Lower lobe of right lung (tissue), 2 donors: ENCODE measurements around the gene IREB2. TPM values are rescaled to one million over a fixed set of nuclear protein-coding genes. Genes with fewer than 3 reads are reported as not detected.

Experiments
- ATAC-seq, 2 donors: fragments of 200-7000 bp; cut with Tn5 transposase; one replicate each; pipeline ENCODE4 v1.9.1; 2020 to 2022; ENCODE audit warnings: mild to moderate bottlenecking in 2 of 2, moderate library complexity in 2 of 2
- DNase-seq: peaks from one replicate; pipeline ENCODE4 v3.0.0-alpha.2; 2020
- H3K27ac ChIP-seq: fragments of 200-600 bp; one replicate; pipeline ENCODE4 v1.8.0; 2022
- H3K27me3 ChIP-seq: fragments of 200-600 bp; one replicate; pipeline ENCODE4 v1.8.0; 2022; ENCODE audit warnings: low read depth
- H3K36me3 ChIP-seq: fragments of 200-600 bp; one replicate; pipeline ENCODE4 v1.8.0; 2022; ENCODE audit warnings: mild to moderate bottlenecking
- H3K4me1 ChIP-seq: fragments of 200-600 bp; one replicate; pipeline ENCODE4 v1.8.0; 2022
- H3K4me3 ChIP-seq: fragments of 200-600 bp; one replicate; pipeline ENCODE4 v1.8.0; 2022; ENCODE audit warnings: mild to moderate bottlenecking
- H3K9me3 ChIP-seq: fragments of 200-600 bp; one replicate; pipeline ENCODE4 v1.8.0; 2022
- intact Hi-C: fragments of 100-400 bp; cut with DNase I; formaldehyde crosslinking; loops from one replicate; pipeline ENCODE4 v1.11.0; 2022
- long read RNA-seq: library from polyadenylated mRNA; unstranded; transcript quantifications from one replicate; pipeline ENCODE4 v2.0.0, GENCODE V29; 2021
- total RNA-seq: library from RNA; stranded (reverse); fragmentation: NEBNext Ultra II Directional; extraction: Animal tissue kit (Norgen Biotek cat#: 25700); gene quantifications from one replicate; pipeline ENCODE4 v1.2.1, GENCODE V29; 2021
- TF ChIP-seq, protein P1 (sequence below): fragments of 200-600 bp; IDR thresholded peaks from one replicate; pipeline ENCODE4 v1.8.0; 2022; ENCODE audit warnings: antibody characterized with exemption, mild to moderate bottlenecking
- donor health status: DM: no; HTN: yes; CAD: no; lungs with severe emphysema.

IREB2 gene, protein sequence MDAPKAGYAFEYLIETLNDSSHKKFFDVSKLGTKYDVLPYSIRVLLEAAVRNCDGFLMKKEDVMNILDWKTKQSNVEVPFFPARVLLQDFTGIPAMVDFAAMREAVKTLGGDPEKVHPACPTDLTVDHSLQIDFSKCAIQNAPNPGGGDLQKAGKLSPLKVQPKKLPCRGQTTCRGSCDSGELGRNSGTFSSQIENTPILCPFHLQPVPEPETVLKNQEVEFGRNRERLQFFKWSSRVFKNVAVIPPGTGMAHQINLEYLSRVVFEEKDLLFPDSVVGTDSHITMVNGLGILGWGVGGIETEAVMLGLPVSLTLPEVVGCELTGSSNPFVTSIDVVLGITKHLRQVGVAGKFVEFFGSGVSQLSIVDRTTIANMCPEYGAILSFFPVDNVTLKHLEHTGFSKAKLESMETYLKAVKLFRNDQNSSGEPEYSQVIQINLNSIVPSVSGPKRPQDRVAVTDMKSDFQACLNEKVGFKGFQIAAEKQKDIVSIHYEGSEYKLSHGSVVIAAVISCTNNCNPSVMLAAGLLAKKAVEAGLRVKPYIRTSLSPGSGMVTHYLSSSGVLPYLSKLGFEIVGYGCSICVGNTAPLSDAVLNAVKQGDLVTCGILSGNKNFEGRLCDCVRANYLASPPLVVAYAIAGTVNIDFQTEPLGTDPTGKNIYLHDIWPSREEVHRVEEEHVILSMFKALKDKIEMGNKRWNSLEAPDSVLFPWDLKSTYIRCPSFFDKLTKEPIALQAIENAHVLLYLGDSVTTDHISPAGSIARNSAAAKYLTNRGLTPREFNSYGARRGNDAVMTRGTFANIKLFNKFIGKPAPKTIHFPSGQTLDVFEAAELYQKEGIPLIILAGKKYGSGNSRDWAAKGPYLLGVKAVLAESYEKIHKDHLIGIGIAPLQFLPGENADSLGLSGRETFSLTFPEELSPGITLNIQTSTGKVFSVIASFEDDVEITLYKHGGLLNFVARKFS
- 56.4 TPM for total RNA-seq
- long read RNA-seq, full-length matches to known transcripts, result 8 of 25 reads
- long read RNA-seq, partial matches to known transcripts, result 5 of 25 reads
- long read RNA-seq, other reads (novel, unspliced or antisense), result 12 of 25 reads

DNA sequence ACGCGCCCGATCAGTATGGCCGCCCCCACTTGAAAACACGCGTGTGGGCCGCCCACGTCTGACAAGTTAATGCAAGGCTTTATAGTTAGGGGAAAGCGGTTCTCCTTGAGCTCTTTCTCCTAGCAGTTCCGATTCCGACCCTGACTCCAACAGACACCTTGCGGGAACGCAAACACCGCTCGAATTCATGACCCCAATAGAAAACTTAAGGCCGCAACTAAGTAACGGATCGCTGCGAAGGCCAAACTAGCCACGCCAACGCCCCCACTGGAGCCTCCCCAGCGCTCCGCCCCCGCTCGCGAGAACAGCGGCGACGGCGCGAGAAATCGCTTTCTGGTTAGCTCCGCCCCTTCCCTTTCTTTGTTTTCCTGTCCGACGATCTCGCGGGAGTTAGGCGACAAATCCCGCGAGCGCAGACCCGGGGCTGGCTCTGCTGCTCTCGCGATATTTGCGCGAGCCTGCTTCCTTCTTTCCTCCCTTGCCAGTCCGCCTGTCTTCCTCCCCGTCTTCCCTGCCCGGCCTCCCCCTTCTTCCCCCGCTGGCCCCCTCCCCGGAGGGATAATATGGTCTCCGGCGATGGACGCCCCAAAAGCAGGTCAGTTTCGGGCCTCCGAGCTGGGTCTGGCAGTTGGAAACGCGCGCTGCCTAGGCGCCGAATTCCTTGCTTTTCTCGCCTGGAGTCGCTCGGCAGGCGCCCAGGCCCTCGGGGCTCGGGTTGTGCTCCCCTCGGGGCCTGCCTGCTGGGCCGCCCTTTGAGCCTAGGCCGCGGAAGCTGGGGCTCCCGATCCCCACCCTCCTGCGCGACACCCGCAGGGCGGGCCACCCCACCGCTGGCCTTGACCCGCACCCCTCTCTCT lies at the start of gene IREB2:
Gene IREB2, plus strand, starts transcription at position 455 of the 857 bp plus-strand sequence. Its CDS starts 122 bp downstream, at position 577.
- DNase-seq (peak; percentile 97), ATAC-seq (peak; percentile 98)
- Histone ChIP-seq H3K9me3 (no peaks in the 10 kb centered on the region), H3K27me3 (no peaks in the 10 kb centered on the region), H3K4me3 (peak within 1 kb of the TSS; percentile 86), H3K4me1 (peaks cover 49% of the 10 kb centered on the region), H3K36me3 (peaks cover 33% of the 10 kb centered on the region), H3K27ac (peak within 1 kb of the TSS; percentile 94)
- TF ChIP-seq, protein P1, sequence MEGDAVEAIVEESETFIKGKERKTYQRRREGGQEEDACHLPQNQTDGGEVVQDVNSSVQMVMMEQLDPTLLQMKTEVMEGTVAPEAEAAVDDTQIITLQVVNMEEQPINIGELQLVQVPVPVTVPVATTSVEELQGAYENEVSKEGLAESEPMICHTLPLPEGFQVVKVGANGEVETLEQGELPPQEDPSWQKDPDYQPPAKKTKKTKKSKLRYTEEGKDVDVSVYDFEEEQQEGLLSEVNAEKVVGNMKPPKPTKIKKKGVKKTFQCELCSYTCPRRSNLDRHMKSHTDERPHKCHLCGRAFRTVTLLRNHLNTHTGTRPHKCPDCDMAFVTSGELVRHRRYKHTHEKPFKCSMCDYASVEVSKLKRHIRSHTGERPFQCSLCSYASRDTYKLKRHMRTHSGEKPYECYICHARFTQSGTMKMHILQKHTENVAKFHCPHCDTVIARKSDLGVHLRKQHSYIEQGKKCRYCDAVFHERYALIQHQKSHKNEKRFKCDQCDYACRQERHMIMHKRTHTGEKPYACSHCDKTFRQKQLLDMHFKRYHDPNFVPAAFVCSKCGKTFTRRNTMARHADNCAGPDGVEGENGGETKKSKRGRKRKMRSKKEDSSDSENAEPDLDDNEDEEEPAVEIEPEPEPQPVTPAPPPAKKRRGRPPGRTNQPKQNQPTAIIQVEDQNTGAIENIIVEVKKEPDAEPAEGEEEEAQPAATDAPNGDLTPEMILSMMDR, result no peak
- intact Hi-C loops, result no loop called here

GRCh38 chr15:78388865-78389264 lies 49.2 kb upstream of the IREB2 start:
- intact Hi-C loops, result no loop called here
- no peaks in the 10 kb centered on the region for H3K36me3 ChIP-seq
- TF ChIP-seq, protein P1, result no peak
- H3K9me3 ChIP-seq, result no peaks in the 10 kb centered on the region
- ATAC-seq, result no peak
- H3K4me3 ChIP-seq, result no peak overlapping the region
- peaks cover 7% of the 10 kb centered on the region for H3K27me3 ChIP-seq
- DNase-seq, result no peak
- no peaks in the 10 kb centered on the region for H3K4me1 ChIP-seq
- H3K27ac ChIP-seq, result no peak overlapping the region

GRCh38 chr15:78389322-78389721 lies 48.7 kb upstream of the IREB2 start:
- H3K9me3 ChIP-seq, result no peaks in the 10 kb centered on the region
- peaks cover 7% of the 10 kb centered on the region for H3K27me3 ChIP-seq
- ATAC-seq (no peak), DNase-seq (no peak)
- H3K4me1 ChIP-seq, result no peaks in the 10 kb centered on the region
- H3K27ac ChIP-seq, result no peak overlapping the region
- TF ChIP-seq, protein P1, result no peak
- no peak overlapping the region for H3K4me3 ChIP-seq
- intact Hi-C loops, result no loop called here
- H3K36me3 ChIP-seq, result no peaks in the 10 kb centered on the region

DNA sequence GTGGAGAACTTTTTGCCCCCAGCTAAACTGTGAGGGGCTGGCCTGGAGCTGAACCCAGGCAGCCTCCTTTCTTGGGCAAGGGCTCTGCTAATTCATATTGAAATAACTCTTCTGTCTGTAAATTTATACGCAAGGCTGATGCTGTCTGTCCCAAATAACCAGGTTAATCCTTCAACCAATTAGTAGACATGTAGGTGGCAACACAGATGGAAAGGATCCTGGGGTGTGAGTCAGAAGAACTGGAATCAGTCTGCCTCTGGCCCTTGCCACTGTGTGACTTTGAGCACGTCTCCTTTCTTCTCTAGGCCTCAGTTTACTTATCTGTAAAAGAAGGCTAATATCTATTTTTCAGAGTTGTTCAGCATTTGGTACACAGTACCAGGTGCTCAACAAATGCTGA lies 48.3 kb upstream of the IREB2 start:
- TF ChIP-seq, protein P1, result no peak
- Histone ChIP-seq H3K36me3 (no peaks in the 10 kb centered on the region), H3K9me3 (no peaks in the 10 kb centered on the region), H3K4me1 (no peaks in the 10 kb centered on the region), H3K27ac (no peak overlapping the region), H3K27me3 (peaks cover 7% of the 10 kb centered on the region), H3K4me3 (no peak overlapping the region)
- DNase-seq, result no peak
- intact Hi-C loops, result no loop called here
- no peak for ATAC-seq

GRCh38 chr15:78390242-78390641 lies 47.8 kb upstream of the IREB2 start:
- H3K36me3 ChIP-seq, result no peaks in the 10 kb centered on the region
- H3K27me3 ChIP-seq, result peaks cover 7% of the 10 kb centered on the region
- TF ChIP-seq, protein P1, result no peak
- no peak overlapping the region for H3K27ac ChIP-seq
- intact Hi-C loops, result no loop called here
- no peak for DNase-seq
- no peaks in the 10 kb centered on the region for H3K4me1 ChIP-seq
- no peaks in the 10 kb centered on the region for H3K9me3 ChIP-seq
- ATAC-seq, result no peak
- H3K4me3 ChIP-seq, result no peak overlapping the region
